Skin of body (tissue), 2 donors: Measurements from ENCODE around the gene CPVL. TPM values are rescaled to one million over a fixed set of nuclear protein-coding genes. Genes with fewer than 3 reads are reported as not detected.

Experiments used
- DNase-seq: peaks from one replicate; lab custom pipeline; 2025; lab: John Stamatoyannopoulos, UW
- total RNA-seq: library from RNA; depleted of rRNA; stranded (reverse); fragments of >200 nt; gene quantifications from one replicate; pipeline ENCODE4 v1.2.3, GENCODE V29; 2014

Gene CPVL
- total RNA-seq, 1 donor from 2014 or later, result 12.6 TPM

- no peak for DNase-seq
These were observed 10.6 kb upstream of the CPVL start for GRCh38 chr7:29156907-29157452.

- DNase-seq, result no peak
These were observed 7.7 kb upstream of the CPVL start for GRCh38 chr7:29154076-29154475.

GRCh38 chr7:29150856-29151255 is 4.5 kb upstream of the CPVL start:
- DNase-seq, result no peak

GRCh38 chr7:29149036-29149435 is 2.7 kb upstream of the CPVL start:
- DNase-seq, result no peak

GRCh38 chr7:29147821-29148220 is 1.5 kb upstream of the CPVL start:
- no peak for DNase-seq

GRCh38 chr7:29146888-29147609 is 712 bp upstream of the CPVL start:
- DNase-seq, result no peak

- DNase-seq, result no peak
These were observed 732 bp downstream of the CPVL start for GRCh38 chr7:29145553-29146056.

GRCh38 chr7:29143751-29144150 is 2.6 kb downstream of the CPVL start:
- DNase-seq, result no peak

- DNase-seq, result no peak
These were observed 4.2 kb downstream of the CPVL start for GRCh38 chr7:29142021-29142727.

GRCh38 chr7:29140873-29141468 is 5.4 kb downstream of the CPVL start:
- DNase-seq, result no peak

GRCh38 chr7:29139796-29140195 is 6.5 kb downstream of the CPVL start:
- DNase-seq, result no peak

GRCh38 chr7:29139191-29139590 is 7.1 kb downstream of the CPVL start:
- no peak for DNase-seq

- no peak for DNase-seq
These were observed 7.7 kb downstream of the CPVL start for GRCh38 chr7:29138588-29138987.

- DNase-seq, result no peak
These were observed 10.5 kb downstream of the CPVL start for GRCh38 chr7:29135846-29136245.

- no peak for DNase-seq
These were observed 13.4 kb downstream of the CPVL start for GRCh38 chr7:29132980-29133379.

GRCh38 chr7:29131678-29132077 is 14.7 kb downstream of the CPVL start:
- DNase-seq, result no peak

GRCh38 chr7:29130096-29130495 is 16.2 kb downstream of the CPVL start:
- DNase-seq, result no peak

GRCh38 chr7:29127527-29127926 is 18.8 kb downstream of the CPVL start:
- no peak for DNase-seq

- no peak for DNase-seq
These were observed 19.5 kb downstream of the CPVL start for GRCh38 chr7:29126804-29127203.

- DNase-seq, result no peak
These were observed 22.6 kb downstream of the CPVL start for GRCh38 chr7:29123626-29124190.

GRCh38 chr7:29122759-29123158 is 23.6 kb downstream of the CPVL start:
- no peak for DNase-seq

- DNase-seq, result no peak
These were observed 24.3 kb downstream of the CPVL start for GRCh38 chr7:29122081-29122480.
